SK-N-SH (cell line): ENCODE measurements around the gene CBLN1. TPM values are rescaled to one million over a fixed set of nuclear protein-coding genes. Genes with fewer than 3 reads are reported as not detected.
"Not testable (repeated sequence)": the region's sequence is repeated elsewhere in the genome, so short reads cannot be mapped to it uniquely, and the experiment has no call there.

ENCODE experiments used
- CTCF ChIA-PET: fragments of 300-600, 350-600 bp; formaldehyde crosslinking; extraction: SDS; loops from one replicate; lab custom pipeline; 2021; lab: Yijun Ruan, JAX
- POLR2A ChIA-PET: fragments of 350-600 bp; sonication (Branson Sonifier 250); formaldehyde crosslinking; extraction: SDS; loops from one replicate; lab custom pipeline; 2020; ENCODE audit warnings: antibody characterized with exemption, inconsistent platforms; lab: Yijun Ruan, JAX
- DNase-seq: peaks from one replicate; pipeline ENCODE4 v3.0.0; 2012
- H2AFZ ChIP-seq: fragments of 200-600 bp; sonication (generic); 2 replicates; pipeline ENCODE4 v1.8.1; 2016; ENCODE audit warnings: antibody characterized with exemption, mild to moderate bottlenecking, low read depth
- H3F3A ChIP-seq: fragments of 200-600 bp; sonication (generic); replicated peaks from 2 replicates; pipeline ENCODE3; 2016; ENCODE audit warnings: antibody characterized with exemption, mild to moderate bottlenecking; ENCODE audit not compliant: insufficient read depth
- H3K27ac ChIP-seq, 2 experiments: fragments of 200-500 bp in 1 of 2; fragments of 200-600 bp in 1 of 2; sonication (Bioruptor generic) in 1 of 2; sonication (generic), shearing (Covaris generic) in 1 of 2; 2 replicates each; pipeline versions ENCODE4 v1.5.1 to v1.6.1; 2014 to 2016; ENCODE audit warnings: low read depth in 2 of 2, inconsistent platforms in 1 of 2, low read length in 1 of 2, mild to moderate bottlenecking in 1 of 2, mixed read lengths in 1 of 2
- H3K27me3 ChIP-seq: fragments of 200-600 bp; sonication (generic), shearing (Covaris generic); 2 replicates; pipeline ENCODE4 v1.6.1; 2016; ENCODE audit warnings: mixed run types; ENCODE audit not compliant: insufficient read depth
- H3K36me3 ChIP-seq, 2 experiments: fragments of 200-500 bp in 1 of 2; fragments of 200-600 bp in 1 of 2; sonication (Bioruptor generic) in 1 of 2; sonication (generic) in 1 of 2; replicated peaks in 1 of 2; 2 replicates each; pipeline versions ENCODE3 to v1.5.1; 2014 to 2016; ENCODE audit warnings: low read length in 1 of 2, mild to moderate bottlenecking in 1 of 2; ENCODE audit not compliant: insufficient read depth in 2 of 2, control insufficient read depth in 1 of 2
- H3K4me1 ChIP-seq, 2 experiments: fragments of 200-500 bp in 1 of 2; fragments of 200-600 bp in 1 of 2; sonication (Bioruptor generic) in 1 of 2; sonication (generic), shearing (Covaris generic) in 1 of 2; 2 replicates each; pipeline versions ENCODE4 v1.5.1 to v1.6.1; 2014 to 2016; ENCODE audit warnings: low read depth in 1 of 2, low read length in 1 of 2, mixed run types in 1 of 2; ENCODE audit not compliant: insufficient read depth in 2 of 2, control insufficient read depth in 1 of 2
- H3K4me2 ChIP-seq: fragments of 200-600 bp; sonication (generic), shearing (Covaris generic); 2 replicates; pipeline ENCODE4 v1.6.1; 2017; ENCODE audit warnings: mixed run types
- H3K4me3 ChIP-seq, 2 experiments: fragments of 200-500 bp in 1 of 2; fragments of 200-600 bp in 1 of 2; sonication (Bioruptor generic) in 1 of 2; sonication (generic), shearing (Covaris generic) in 1 of 2; 2 replicates each; pipeline versions ENCODE4 v1.5.1 to v1.8.1; 2014 to 2016; ENCODE audit warnings: low read depth in 2 of 2, inconsistent platforms in 1 of 2, low read length in 1 of 2, mild to moderate bottlenecking in 1 of 2, mixed read lengths in 1 of 2, moderate library complexity in 1 of 2
- H3K79me2 ChIP-seq: fragments of 200-600 bp; sonication (generic); 2 replicates; pipeline ENCODE4 v1.8.1; 2017; ENCODE audit warnings: mild to moderate bottlenecking; ENCODE audit not compliant: insufficient read depth
- H3K9ac ChIP-seq: fragments of 200-600 bp; sonication (generic); 2 replicates; pipeline ENCODE4 v1.6.1; 2017; ENCODE audit warnings: mixed run types
- H3K9me2 ChIP-seq: fragments of 200-600 bp; sonication (generic); 2 replicates; pipeline ENCODE4 v1.6.1; 2017; ENCODE audit warnings: mixed run types
- H3K9me3 ChIP-seq: fragments of 200-600 bp; sonication (generic); 2 replicates; pipeline ENCODE4 v1.6.1; 2017; ENCODE audit warnings: mixed run types, mild to moderate bottlenecking, moderate library complexity
- H4K20me1 ChIP-seq: fragments of 200-600 bp; sonication (generic); 2 replicates; pipeline ENCODE4 v1.6.1; 2017; ENCODE audit warnings: mild to moderate bottlenecking, mixed run types; ENCODE audit not compliant: insufficient read depth
- CHD2 ChIP-seq: fragments of 150-350 bp; IDR thresholded peaks from 2 replicates; pipeline ENCODE4 v1.6.1; 2018; ENCODE audit warnings: low read length; ENCODE audit not compliant: partially characterized antibody
- ELF1 ChIP-seq: IDR thresholded peaks from 2 replicates; pipeline ENCODE4 v1.4.0; 2012
- FOXJ3 ChIP-seq: sonication (generic); formaldehyde crosslinking; IDR thresholded peaks from 2 replicates; pipeline ENCODE4 v1.5.1; 2020; ENCODE audit warnings: mild to moderate bottlenecking, missing genetic modification reagents
- MEF2A ChIP-seq: IDR thresholded peaks from 2 replicates; pipeline ENCODE4 v1.4.0; 2012; ENCODE audit warnings: low read depth, borderline replicate concordance
- MXI1 ChIP-seq: IDR thresholded peaks from 2 replicates; pipeline ENCODE4 v1.6.1; 2012; ENCODE audit warnings: mild to moderate bottlenecking, low read depth, low read length, improper control_type of control experiment
- NFIC ChIP-seq: IDR thresholded peaks from 2 replicates; pipeline ENCODE4 v1.4.0; 2012; ENCODE audit warnings: borderline replicate concordance
- RFX5 ChIP-seq: IDR thresholded peaks from 2 replicates; pipeline ENCODE4 v1.6.1; 2012; ENCODE audit warnings: mild to moderate bottlenecking, improper control_type of control experiment, low read length
- RXRA ChIP-seq: IDR thresholded peaks from 2 replicates; pipeline ENCODE4 v1.4.0; 2012; ENCODE audit warnings: low read depth, mild to moderate bottlenecking, borderline replicate concordance
- SMC3 ChIP-seq: IDR thresholded peaks from 2 replicates; pipeline ENCODE4 v1.6.1; 2012; ENCODE audit warnings: low read depth, low read length, improper control_type of control experiment
- YY1 ChIP-seq: IDR thresholded peaks from 2 replicates; pipeline ENCODE4 v1.4.0; 2012; ENCODE audit warnings: low read depth, mild to moderate bottlenecking
- WGBS: methylation state at CpG from one replicate; pipeline ENCODE4 v1.1.6; 2017; ENCODE audit warnings: low lambda C conversion rate; 5-methylcytosine and 5-hydroxymethylcytosine counted together
- polyA plus RNA-seq, 3 experiments: library from polyadenylated mRNA; depleted of rRNA; stranded (reverse); fragments of >200 nt; gene quantifications; 2 replicates each; pipeline ENCODE4 v1.2.3, GENCODE V29; 2012
- TF ChIP-seq, protein P1 (sequence below): fragments of 150-350 bp; IDR thresholded peaks from 2 replicates; pipeline ENCODE4 v1.6.1; 2017; ENCODE audit warnings: antibody characterized with exemption, low read length, low read depth, borderline replicate concordance
- TF ChIP-seq, protein P2 (sequence below): IDR thresholded peaks from 2 replicates; pipeline ENCODE4 v1.4.0; 2012; ENCODE audit warnings: low read depth, borderline replicate concordance

Gene CBLN1
- polyA plus RNA-seq, 1 of the 3 experiments (the other 2 are of a cell fraction), result not detected

DNA sequence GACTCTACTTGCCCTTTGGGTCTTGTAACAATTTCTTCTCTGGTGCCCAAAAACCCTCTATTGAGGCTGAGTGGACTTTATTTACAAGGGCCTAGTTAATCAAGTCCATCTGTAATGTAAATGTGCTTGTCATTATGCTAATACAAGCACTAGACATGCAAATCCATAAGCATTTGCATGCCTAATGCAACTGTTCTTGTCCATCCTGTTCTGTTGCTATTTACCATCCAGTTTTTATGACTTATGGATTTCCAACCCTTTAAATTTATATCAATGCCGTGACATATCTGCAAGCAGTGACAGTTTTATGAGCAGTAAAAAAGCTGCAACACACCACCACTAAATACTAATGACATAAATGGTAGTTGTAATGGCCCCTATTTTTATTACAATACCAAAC lies 33.4 kb downstream of the CBLN1 start:
- no peaks in the 10 kb centered on the region for H3K4me1 ChIP-seq
- no peak overlapping the region for H3K4me2 ChIP-seq
- no peaks in the 10 kb centered on the region for H3K79me2 ChIP-seq
- no peaks in the 10 kb centered on the region for H3K27me3 ChIP-seq
- POLR2A ChIA-PET, result no interaction called here
- TF ChIP-seq MEF2A (no peak), ELF1 (no peak), NFIC (no peak)
- TF ChIP-seq, all 33 proteins: peak for 0
- Histone ChIP-seq H3K4me3 (no peak overlapping the region), H2AFZ (no peak overlapping the region), H4K20me1 (no peaks in the 10 kb centered on the region), H3F3A (no peaks in the 10 kb centered on the region), H3K9me2 (no peaks in the 10 kb centered on the region), H3K36me3 (no peaks in the 10 kb centered on the region), H3K9ac (no peak overlapping the region), H3K27ac (no peak overlapping the region), H3K9me3 (no peaks in the 10 kb centered on the region)
- no peak for DNase-seq
- 7% methylated on average over 1 of the region's 1 CpG for WGBS
- CTCF ChIA-PET, result no interaction called here

DNA sequence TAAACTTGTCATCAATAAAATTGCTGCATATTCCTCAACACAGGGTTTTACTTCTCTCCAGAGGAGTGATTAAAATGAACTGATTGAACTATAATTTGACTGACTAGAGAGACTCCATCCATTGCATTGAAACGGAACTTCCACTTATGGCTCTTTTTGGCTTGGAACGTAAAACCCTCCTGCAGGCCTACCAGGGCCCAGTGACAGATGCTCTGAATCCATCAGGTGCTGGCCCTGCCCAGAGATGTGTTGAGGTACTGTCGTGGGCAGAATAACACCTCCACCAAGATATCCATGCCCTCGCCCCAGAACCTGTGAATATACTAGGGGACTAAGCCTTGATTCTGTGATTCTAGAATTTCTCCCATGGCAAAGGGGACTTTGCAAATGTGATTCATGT lies 45.4 kb downstream of the CBLN1 start:
- 6% methylated on average over 4 of the region's 4 CpGs for WGBS

DNA sequence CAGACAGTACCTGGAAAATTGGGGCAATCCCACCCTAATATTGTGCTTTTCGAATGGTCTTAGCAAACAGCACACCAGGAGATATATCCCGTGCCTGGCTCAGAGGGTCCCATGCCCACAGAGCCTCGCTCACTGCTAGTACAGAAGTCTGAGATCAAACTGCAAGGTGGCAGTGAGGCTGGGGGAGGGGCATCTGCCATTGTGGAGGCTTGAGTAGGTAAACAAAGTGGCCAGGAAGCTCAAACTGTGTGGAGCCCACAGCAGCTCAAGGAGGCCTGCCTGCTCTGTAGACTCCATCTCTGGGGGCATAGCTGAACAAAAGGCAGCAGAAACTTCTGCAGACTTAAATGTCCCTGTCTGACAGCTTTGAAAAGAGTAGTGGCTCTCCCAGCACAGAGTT lies 53.3 kb downstream of the CBLN1 start:
- H3K36me3 ChIP-seq, H3K4me1 ChIP-seq, POLR2A ChIA-PET, CTCF ChIA-PET, H3K9me2 ChIP-seq, H3K9me3 ChIP-seq, H3K4me3 ChIP-seq, H2AFZ ChIP-seq, H3K27ac ChIP-seq, H3K4me2 ChIP-seq, H3K27me3 ChIP-seq, H4K20me1 ChIP-seq, H3F3A ChIP-seq, DNase-seq, H3K79me2 ChIP-seq, H3K9ac ChIP-seq: not testable (repeated sequence)
- WGBS, result 0% methylated on average over 3 of the region's 3 CpGs

More for the DNA sequence above, 45.4 kb downstream of the CBLN1 start:
- Histone ChIP-seq H3K36me3 (no peaks in the 10 kb centered on the region), H3F3A (no peaks in the 10 kb centered on the region), H3K27ac (no peak overlapping the region), H3K27me3 (no peaks in the 10 kb centered on the region), H3K9me3 (no peaks in the 10 kb centered on the region), H3K4me2 (no peak overlapping the region), H3K4me1 (no peaks in the 10 kb centered on the region), H4K20me1 (no peaks in the 10 kb centered on the region), H3K9ac (no peak overlapping the region), H2AFZ (no peak overlapping the region), H3K4me3 (no peak overlapping the region), H3K9me2 (no peaks in the 10 kb centered on the region), H3K79me2 (no peaks in the 10 kb centered on the region)
- ChIA-PET CTCF (no interaction called here), POLR2A (no interaction called here)
- DNase-seq, result no peak
- TF ChIP-seq CHD2 (no peak), FOXJ3 (no peak), RXRA (no peak), SMC3 (no peak), RFX5 (no peak), YY1 (no peak), MXI1 (no peak)
- TF ChIP-seq, protein P1, sequence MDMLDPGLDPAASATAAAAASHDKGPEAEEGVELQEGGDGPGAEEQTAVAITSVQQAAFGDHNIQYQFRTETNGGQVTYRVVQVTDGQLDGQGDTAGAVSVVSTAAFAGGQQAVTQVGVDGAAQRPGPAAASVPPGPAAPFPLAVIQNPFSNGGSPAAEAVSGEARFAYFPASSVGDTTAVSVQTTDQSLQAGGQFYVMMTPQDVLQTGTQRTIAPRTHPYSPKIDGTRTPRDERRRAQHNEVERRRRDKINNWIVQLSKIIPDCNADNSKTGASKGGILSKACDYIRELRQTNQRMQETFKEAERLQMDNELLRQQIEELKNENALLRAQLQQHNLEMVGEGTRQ, result no peak
- TF ChIP-seq, protein P2, sequence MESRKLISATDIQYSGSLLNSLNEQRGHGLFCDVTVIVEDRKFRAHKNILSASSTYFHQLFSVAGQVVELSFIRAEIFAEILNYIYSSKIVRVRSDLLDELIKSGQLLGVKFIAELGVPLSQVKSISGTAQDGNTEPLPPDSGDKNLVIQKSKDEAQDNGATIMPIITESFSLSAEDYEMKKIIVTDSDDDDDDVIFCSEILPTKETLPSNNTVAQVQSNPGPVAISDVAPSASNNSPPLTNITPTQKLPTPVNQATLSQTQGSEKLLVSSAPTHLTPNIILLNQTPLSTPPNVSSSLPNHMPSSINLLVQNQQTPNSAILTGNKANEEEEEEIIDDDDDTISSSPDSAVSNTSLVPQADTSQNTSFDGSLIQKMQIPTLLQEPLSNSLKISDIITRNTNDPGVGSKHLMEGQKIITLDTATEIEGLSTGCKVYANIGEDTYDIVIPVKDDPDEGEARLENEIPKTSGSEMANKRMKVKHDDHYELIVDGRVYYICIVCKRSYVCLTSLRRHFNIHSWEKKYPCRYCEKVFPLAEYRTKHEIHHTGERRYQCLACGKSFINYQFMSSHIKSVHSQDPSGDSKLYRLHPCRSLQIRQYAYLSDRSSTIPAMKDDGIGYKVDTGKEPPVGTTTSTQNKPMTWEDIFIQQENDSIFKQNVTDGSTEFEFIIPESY, result no peak

Other genes starting within 250 kb of the CBLN1 start
- not detected in 2 replicates for gene C16orf78, start 92.0 kb upstream of the CBLN1 start, polyA plus RNA-seq (2012; rRNA removed)